GM18508 (cell line): Measurements from ENCODE around the gene C10orf67.

ENCODE experiments used
- ATAC-seq: cut with Tn5 transposase; IDR thresholded peaks from one replicate; pipeline ENCODE4 v1.9.1; 2021; ENCODE audit warnings: moderate number of reproducible peaks; ENCODE audit not compliant: insufficient read depth, unreplicated experiment

The C10orf67 gene

GRCh38 chr10:23174977-23175512 lies 169.6 kb downstream of the C10orf67 start:
- ATAC-seq = no peak

- ATAC-seq = no peak
These were observed 170.3 kb downstream of the C10orf67 start for GRCh38 chr10:23174074-23174976.

DNA sequence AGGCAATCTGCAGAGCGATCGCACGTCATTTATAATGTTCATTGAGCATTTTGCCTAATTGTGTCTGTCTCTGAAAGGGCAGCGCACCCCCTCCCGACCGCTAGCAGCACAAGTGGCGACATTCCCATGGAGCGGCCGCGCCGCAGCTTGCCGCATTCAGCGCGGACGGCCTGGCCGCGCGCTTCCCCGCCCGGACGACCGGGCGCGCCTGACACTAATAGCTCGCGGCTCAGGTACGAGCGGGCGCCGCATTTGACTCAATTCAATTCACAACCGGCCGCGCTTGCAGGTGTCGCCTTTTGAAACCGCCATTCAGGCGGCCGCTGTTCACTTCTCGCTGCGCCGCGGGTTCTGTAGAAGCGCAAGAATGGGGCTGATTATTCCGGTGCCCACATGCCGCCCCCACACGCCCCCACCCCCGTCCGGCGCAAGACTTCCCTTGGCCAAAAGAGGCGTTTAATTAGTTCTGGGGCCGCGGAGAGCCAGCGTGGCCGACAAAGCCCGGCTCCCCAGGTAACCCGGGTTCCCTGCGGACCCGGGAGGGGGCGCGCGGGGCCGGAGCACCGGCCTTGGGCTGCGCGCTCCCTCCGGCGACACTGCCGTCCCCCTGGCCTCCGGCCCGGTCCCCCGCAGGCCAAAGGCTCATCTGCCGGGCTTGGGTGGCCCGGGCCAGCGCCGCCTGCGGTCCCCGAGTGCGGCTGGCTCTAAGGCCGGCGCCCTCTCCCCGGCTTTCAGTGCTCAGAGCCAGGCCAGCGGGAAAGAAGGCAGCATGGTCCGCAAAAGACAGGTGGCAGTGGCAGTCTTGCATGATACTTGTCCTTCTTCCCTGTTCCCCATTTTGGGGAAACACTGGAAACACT lies 171.2 kb downstream of the C10orf67 start:
- ATAC-seq = no peak

- no peak for ATAC-seq
These were observed 172.0 kb downstream of the C10orf67 start for GRCh38 chr10:23172429-23173213.

DNA sequence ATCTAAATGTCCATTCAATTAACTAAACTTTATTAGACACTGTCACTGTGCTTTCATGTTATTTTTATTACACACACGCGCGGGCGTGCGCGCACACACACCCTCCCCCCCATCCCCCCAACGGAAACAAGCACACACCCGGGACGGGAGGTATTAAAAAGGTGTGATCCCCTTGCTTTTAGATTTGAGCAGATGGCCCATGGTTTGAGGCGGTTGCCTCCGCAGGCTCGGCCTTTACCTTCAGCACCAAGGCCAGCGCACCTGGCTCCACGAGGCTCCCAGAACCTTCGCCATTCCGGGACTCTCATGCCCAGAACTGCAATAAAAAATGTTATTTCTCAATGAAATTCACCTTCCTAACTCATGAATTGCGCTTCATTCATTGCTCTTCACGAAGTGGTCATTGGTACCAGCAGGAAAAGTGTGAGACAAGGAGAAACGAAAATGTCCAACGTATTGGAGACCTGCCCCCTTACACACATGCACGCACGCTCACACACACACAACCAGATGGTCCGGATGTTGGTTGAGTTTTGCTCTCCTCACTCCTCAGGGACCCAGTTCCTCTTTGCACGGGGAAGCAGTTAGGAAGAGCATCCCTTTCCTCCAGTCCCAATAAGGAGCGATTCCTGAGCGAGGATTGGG lies 173.2 kb downstream of the C10orf67 start:
- no peak for ATAC-seq

DNA sequence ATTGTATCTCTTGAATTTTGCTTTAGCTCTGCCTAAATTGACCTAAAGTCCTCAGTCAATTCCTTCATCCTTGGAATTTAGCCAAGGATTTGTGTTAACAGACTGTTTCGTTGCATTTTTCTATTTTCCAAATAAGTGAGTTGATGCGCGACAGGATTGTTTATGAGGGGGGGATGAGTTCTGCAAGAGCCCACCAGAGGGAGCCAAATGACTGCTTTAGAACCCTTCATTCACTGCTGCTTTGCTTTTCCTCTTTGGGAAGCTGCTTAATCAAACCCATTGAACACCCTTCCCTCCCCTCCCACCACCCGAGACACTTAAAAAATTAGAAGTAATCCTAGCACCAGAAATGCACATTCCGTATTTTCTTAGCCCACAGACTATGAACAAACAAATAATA lies 186.2 kb downstream of the C10orf67 start:
- ATAC-seq = no peak

GRCh38 chr10:23157691-23158369 lies 186.8 kb downstream of the C10orf67 start:
- ATAC-seq = peak; percentile 44

DNA sequence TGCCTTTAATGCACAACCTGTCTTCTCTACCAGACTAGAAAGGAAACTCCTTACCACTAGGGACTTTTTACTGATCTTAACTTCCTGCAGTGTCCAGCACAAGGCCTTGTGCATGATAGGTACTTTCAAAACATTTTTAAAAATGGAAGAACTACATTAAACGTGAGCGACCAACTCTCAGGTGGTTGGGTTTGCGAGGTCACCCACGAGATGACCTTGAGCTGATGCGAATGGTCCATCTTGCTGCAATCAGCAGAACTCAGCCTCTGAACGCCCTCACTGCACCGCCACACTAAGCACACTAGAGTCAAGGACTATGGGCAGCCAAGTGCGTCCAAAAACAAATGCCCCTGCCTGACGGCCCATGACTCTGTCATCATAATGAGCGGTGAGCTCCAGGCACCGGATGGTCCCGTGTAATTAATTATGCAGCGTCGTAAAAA lies 187.3 kb downstream of the C10orf67 start:
- no peak for ATAC-seq

GRCh38 chr10:23156447-23157150 lies 188.0 kb downstream of the C10orf67 start:
- no peak for ATAC-seq

DNA sequence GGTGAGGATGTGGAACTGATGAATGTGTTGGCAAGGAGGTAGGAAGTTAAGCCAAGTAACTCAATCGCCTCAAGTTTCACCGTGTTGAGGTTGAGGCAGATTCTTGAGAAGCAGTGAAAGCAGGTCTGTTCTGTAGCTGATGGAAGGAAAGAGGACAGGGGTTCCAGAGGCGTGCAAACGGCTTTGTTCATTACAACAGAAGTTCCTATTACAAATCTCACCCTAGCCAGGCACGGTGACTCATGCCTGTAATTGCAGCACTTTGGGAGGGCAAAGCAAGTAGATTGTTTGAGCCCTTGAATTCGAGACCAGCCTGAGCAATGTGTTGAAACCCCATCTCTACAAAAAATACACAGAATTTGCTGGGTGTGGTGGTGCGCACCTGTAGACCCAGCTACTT lies 189.4 kb downstream of the C10orf67 start:
- ATAC-seq = no peak
